Endodermal cell (in vitro differentiated cells): ENCODE measurements around the gene PRCD. TPM values are rescaled to one million over a fixed set of nuclear protein-coding genes. Genes with fewer than 3 reads are reported as not detected.

Experiments
- DNase-seq: peaks from one replicate; pipeline ENCODE4 v3.0.0-alpha.2; 2017
- H3K27ac ChIP-seq: 2 replicates; pipeline ENCODE4 v1.5.1; 2013; ENCODE audit warnings: mild to moderate bottlenecking, low read depth, low read length, moderate library complexity
- H3K27me3 ChIP-seq: 2 replicates; pipeline ENCODE4 v1.6.1; 2013; ENCODE audit warnings: mild to moderate bottlenecking, low read length, moderate library complexity; ENCODE audit not compliant: insufficient read depth, control insufficient read depth, poor library complexity, severe bottlenecking
- H3K36me3 ChIP-seq: 2 replicates; pipeline ENCODE4 v1.7.0; 2013; ENCODE audit warnings: mild to moderate bottlenecking, low read length, moderate library complexity; ENCODE audit not compliant: control insufficient read depth, insufficient read depth
- H3K4me1 ChIP-seq: one replicate; pipeline ENCODE4 v1.7.0; 2013; ENCODE audit warnings: low read length; ENCODE audit not compliant: control insufficient read depth, insufficient read depth
- H3K4me3 ChIP-seq: 2 replicates; pipeline ENCODE4 v1.5.1; 2013; ENCODE audit warnings: mild to moderate bottlenecking, low read length, moderate library complexity
- H3K9ac ChIP-seq: 2 replicates; pipeline ENCODE4 v1.6.1; 2013; ENCODE audit warnings: mild to moderate bottlenecking, low read length, moderate library complexity; ENCODE audit not compliant: poor library complexity, severe bottlenecking; ENCODE audit errors: extremely low read depth
- H3K9me3 ChIP-seq: 2 replicates; pipeline ENCODE4 v1.6.1; 2013; ENCODE audit warnings: mild to moderate bottlenecking, low read length, moderate library complexity; ENCODE audit not compliant: control insufficient read depth
- H3K27ac Mint-ChIP-seq: 2 replicates; pipeline ENCODE4 v1.8.0; 2020; ENCODE audit warnings: mixed read lengths
- H3K27me3 Mint-ChIP-seq: 2 replicates; pipeline ENCODE4 v1.8.0; 2021; ENCODE audit warnings: mild to moderate bottlenecking, mixed read lengths; ENCODE audit not compliant: insufficient read depth
- H3K36me3 Mint-ChIP-seq: 2 replicates; pipeline ENCODE4 v1.8.0; 2020; ENCODE audit warnings: low read depth, mixed read lengths
- H3K4me1 Mint-ChIP-seq: 2 replicates; pipeline ENCODE4 v1.8.0; 2020; ENCODE audit warnings: mixed read lengths
- H3K4me3 Mint-ChIP-seq: 2 replicates; pipeline ENCODE4 v1.8.0; 2020; ENCODE audit warnings: mild to moderate bottlenecking, moderate library complexity, mixed read lengths
- H3K9me3 Mint-ChIP-seq: 2 replicates; pipeline ENCODE4 v1.8.0; 2020; ENCODE audit warnings: mild to moderate bottlenecking, mixed read lengths
- WGBS, 2 experiments: methylation state at CpG; one replicate each; pipeline versions ENCODE4 v1.1.5 to v1.1.7; 2013; ENCODE audit warnings: missing lambda C conversion rate in 2 of 2, mixed read lengths in 1 of 2; ENCODE audit not compliant: insufficient coverage in 1 of 2, insufficient read length in 1 of 2; 5-methylcytosine and 5-hydroxymethylcytosine counted together
- total RNA-seq, 2 donors: library from RNA; stranded (reverse); fragmentation: NEBNext Ultra II Directional in 1 of 2; extraction: Animal tissue kit (Norgen Biotek cat#: 25700) in 1 of 2; gene quantifications; 2 replicates in 1 of 2; 3 replicates in 1 of 2; pipeline ENCODE4 v1.2.1, GENCODE V29; 2021
- TF ChIP-seq, protein P1 (sequence below): fragments of 200-600 bp; sonication (generic); conservative IDR thresholded peaks from 2 replicates; pipeline ENCODE4 v1.5.0; 2021; ENCODE audit warnings: antibody characterized with exemption, mild to moderate bottlenecking

The PRCD gene
- total RNA-seq, 2 donors from 2014 or later = 3.2 to 4.8 TPM

DNA sequence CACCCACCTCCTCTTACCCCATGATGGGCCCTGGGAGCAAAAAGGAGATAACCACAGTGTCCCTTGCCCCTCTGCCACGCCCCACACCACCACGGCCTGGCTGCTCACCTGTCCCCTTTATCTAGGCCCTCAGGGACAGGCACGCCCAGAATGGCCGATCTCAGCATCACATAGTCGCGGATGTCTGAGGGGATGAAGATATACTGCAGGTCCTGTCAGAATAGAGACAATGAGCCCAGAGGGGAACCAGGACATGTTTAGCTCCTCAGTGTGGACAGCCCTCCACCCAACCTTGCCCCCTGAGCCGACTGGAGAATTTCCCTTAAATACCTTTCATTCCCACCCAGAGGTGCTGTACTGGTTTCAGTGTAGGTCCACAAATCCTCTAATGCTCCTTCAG is 30.6 kb downstream of the PRCD start:
- Mint-ChIP-seq H3K36me3 (peaks cover 16% of the 10 kb centered on the region), H3K9me3 (no peaks in the 10 kb centered on the region), H3K4me1 (peaks cover 27% of the 10 kb centered on the region), H3K27ac (no peak overlapping the region), H3K27me3 (no peaks in the 10 kb centered on the region), H3K4me3 (no peak overlapping the region)
- Histone ChIP-seq H3K4me3 (no peak overlapping the region), H3K36me3 (peaks cover 11% of the 10 kb centered on the region), H3K4me1 (peaks cover 8% of the 10 kb centered on the region), H3K9ac (no peak overlapping the region), H3K9me3 (no peaks in the 10 kb centered on the region), H3K27ac (no peak overlapping the region), H3K27me3 (no peaks in the 10 kb centered on the region)
- WGBS, 2 experiments = 95 to 100% methylated on average over 1 to 7 of the region's 7 CpGs
- TF ChIP-seq, protein P1, sequence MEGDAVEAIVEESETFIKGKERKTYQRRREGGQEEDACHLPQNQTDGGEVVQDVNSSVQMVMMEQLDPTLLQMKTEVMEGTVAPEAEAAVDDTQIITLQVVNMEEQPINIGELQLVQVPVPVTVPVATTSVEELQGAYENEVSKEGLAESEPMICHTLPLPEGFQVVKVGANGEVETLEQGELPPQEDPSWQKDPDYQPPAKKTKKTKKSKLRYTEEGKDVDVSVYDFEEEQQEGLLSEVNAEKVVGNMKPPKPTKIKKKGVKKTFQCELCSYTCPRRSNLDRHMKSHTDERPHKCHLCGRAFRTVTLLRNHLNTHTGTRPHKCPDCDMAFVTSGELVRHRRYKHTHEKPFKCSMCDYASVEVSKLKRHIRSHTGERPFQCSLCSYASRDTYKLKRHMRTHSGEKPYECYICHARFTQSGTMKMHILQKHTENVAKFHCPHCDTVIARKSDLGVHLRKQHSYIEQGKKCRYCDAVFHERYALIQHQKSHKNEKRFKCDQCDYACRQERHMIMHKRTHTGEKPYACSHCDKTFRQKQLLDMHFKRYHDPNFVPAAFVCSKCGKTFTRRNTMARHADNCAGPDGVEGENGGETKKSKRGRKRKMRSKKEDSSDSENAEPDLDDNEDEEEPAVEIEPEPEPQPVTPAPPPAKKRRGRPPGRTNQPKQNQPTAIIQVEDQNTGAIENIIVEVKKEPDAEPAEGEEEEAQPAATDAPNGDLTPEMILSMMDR = no peak
- no peak for DNase-seq

DNA sequence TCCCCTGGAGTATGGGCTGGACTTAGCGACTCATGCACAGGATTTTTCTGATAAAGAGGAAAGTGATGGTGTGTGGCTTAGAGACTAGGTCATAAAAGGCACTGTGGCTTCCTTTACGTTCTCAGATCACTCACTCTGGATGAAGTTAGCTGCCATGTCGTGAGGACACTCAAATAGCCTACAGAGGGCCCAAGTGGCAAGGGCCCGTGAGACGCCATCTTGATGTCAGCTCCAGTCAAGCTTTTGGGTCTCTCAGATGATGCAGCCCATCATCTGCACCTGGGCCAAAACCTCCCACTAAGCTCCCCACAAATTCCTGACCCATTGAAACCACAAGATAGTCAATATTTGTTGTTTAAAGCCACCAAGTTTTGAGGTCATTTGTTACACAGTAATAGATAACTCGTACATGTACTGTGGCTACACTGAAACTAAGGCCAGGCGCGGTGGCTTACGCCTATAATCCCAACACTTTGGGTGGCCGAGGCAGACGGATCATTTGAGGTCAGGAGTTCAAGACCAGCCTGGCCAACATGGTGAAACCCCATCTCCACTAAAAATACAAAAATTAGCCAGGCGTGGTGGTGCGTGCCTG is 31.1 kb downstream of the PRCD start:
- H3K9me3 ChIP-seq = no peaks in the 10 kb centered on the region
- Mint-ChIP-seq H3K36me3 (peaks cover 11% of the 10 kb centered on the region), H3K4me3 (no peak overlapping the region), H3K4me1 (peaks cover 27% of the 10 kb centered on the region), H3K9me3 (no peaks in the 10 kb centered on the region), H3K27ac (no peak overlapping the region), H3K27me3 (no peaks in the 10 kb centered on the region)
- H3K27ac ChIP-seq = no peak overlapping the region
- H3K4me3 ChIP-seq = no peak overlapping the region
- DNase-seq = no peak
- H3K36me3 ChIP-seq = peaks cover 6% of the 10 kb centered on the region
- no peaks in the 10 kb centered on the region for H3K27me3 ChIP-seq
- H3K4me1 ChIP-seq = peaks cover 8% of the 10 kb centered on the region
- H3K9ac ChIP-seq = no peak overlapping the region
- TF ChIP-seq, protein P1 = no peak
- 94 to 97% methylated on average over 13 of the region's 13 CpGs for WGBS, 2 experiments

DNA sequence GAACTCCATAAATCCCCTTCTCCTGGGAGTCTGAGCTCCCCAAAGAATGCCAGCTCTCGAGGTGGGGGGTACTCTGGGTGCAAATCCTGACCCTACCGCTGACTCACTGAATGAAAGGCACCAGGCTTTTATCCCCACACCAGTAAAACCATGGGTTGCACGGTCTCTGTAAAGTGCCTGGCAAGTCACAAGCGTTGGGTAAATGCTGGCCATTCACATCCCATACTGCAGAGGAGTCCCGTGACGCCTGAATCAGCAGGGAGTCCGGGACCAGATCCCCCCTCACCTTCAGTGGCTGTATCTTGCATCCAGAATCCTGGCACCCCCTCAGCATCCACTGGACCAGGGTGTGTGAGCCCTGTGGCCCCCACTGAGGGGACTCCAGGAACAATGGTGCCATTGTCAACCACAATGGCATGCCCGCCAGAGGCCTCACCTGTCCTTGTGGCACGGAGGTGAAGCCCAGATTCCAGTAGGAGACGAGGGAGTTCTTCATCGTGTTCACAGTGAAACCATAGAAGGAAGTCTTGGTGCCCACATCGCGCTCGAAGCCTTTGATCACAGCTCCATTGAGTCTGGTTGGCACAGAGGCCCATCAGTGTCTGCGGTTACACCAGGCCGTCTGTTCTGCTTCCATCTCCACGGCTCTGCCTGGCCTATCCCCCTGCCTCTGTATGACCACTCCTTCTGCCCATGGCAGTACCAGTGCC is 32.5 kb downstream of the PRCD start:
- WGBS, 2 experiments = 95% methylated on average over 15 to 17 of the region's 17 CpGs
- H3K27me3 ChIP-seq = no peaks in the 10 kb centered on the region
- H3K27me3 Mint-ChIP-seq = no peaks in the 10 kb centered on the region

More for the DNA sequence above, 32.5 kb downstream of the PRCD start:
- Histone ChIP-seq H3K9ac (no peak overlapping the region), H3K9me3 (no peaks in the 10 kb centered on the region), H3K4me1 (peaks cover 8% of the 10 kb centered on the region), H3K36me3 (peaks cover 4% of the 10 kb centered on the region), H3K27ac (no peak overlapping the region), H3K4me3 (no peak overlapping the region)
- Mint-ChIP-seq H3K9me3 (no peaks in the 10 kb centered on the region), H3K36me3 (peaks cover 8% of the 10 kb centered on the region), H3K4me1 (peaks cover 22% of the 10 kb centered on the region), H3K4me3 (no peak overlapping the region), H3K27ac (no peak overlapping the region)
- TF ChIP-seq, protein P1 = no peak
- no peak for DNase-seq
